SK-N-SH treated with all-trans-retinoic acid at 6 μM for 48 hours (cell line): Measurements from ENCODE around the gene PUSL1.

Experiments used
- ATAC-seq: fragments of 200-7000 bp; cut with Tn5 transposase; 3 replicates; pipeline ENCODE4 v1.9.1; 2020; ENCODE audit warnings: mild to moderate bottlenecking, moderate library complexity
- ARNTL ChIP-seq: fragments of 450-650 bp; formaldehyde crosslinking; IDR thresholded peaks from 2 replicates; pipeline ENCODE4 v1.5.0; 2020; ENCODE audit warnings: low read depth, mild to moderate bottlenecking, moderate library complexity, borderline replicate concordance
- BACH2 ChIP-seq: fragments of 250-450 bp; sonication (Bioruptor Pico); IDR thresholded peaks from 2 replicates; pipeline ENCODE4 v1.9.0; 2021; ENCODE audit warnings: mild to moderate bottlenecking, borderline replicate concordance
- CSDC2 ChIP-seq: fragments of 250-450 bp; sonication (Bioruptor Pico); IDR thresholded peaks from 2 replicates; pipeline ENCODE4 v1.5.0; 2020; ENCODE audit warnings: mild to moderate bottlenecking, moderate library complexity
- CSRNP3 ChIP-seq: fragments of 250-450 bp; sonication (Bioruptor Pico); IDR thresholded peaks from 2 replicates; pipeline ENCODE4 v1.5.1; 2021; ENCODE audit warnings: mild to moderate bottlenecking, moderate library complexity
- ESRRG ChIP-seq: fragments of 250-450 bp; sonication (Bioruptor Pico); IDR thresholded peaks from 2 replicates; pipeline ENCODE4 v1.6.1; 2021; ENCODE audit warnings: mild to moderate bottlenecking
- GLIS3 ChIP-seq: fragments of 250-450 bp; sonication (Bioruptor Pico); IDR thresholded peaks from 2 replicates; pipeline ENCODE4 v1.5.0; 2020; ENCODE audit warnings: mild to moderate bottlenecking, moderate library complexity
- ISL1 ChIP-seq: fragments of 250-450 bp; sonication (Bioruptor Pico); IDR thresholded peaks from 2 replicates; pipeline ENCODE4 v2.1.2; 2022; ENCODE audit warnings: mild to moderate bottlenecking, moderate library complexity
- OSR1 ChIP-seq: fragments of 250-450 bp; sonication (Bioruptor Pico); IDR thresholded peaks from 2 replicates; pipeline ENCODE4 v1.8.0; 2022; ENCODE audit warnings: moderate library complexity, mild to moderate bottlenecking, inconsistent platforms
- PATZ1 ChIP-seq: fragments of 250-450 bp; sonication (Bioruptor Pico); IDR thresholded peaks from 2 replicates; pipeline ENCODE4 v1.8.0; 2020; ENCODE audit warnings: mild to moderate bottlenecking, moderate library complexity, borderline replicate concordance
- RARB ChIP-seq: fragments of 250-450 bp; sonication (Bioruptor Pico); IDR thresholded peaks from 2 replicates; pipeline ENCODE4 v1.8.0; 2021; ENCODE audit warnings: mild to moderate bottlenecking, moderate library complexity
- SNAI2 ChIP-seq: fragments of 250-450 bp; sonication (Bioruptor Pico); IDR thresholded peaks from 2 replicates; pipeline ENCODE4 v1.5.0; 2020; ENCODE audit warnings: mild to moderate bottlenecking, moderate library complexity
- TCF4 ChIP-seq: fragments of 250-450 bp; sonication (Bioruptor Pico); IDR thresholded peaks from 2 replicates; pipeline ENCODE4 v1.8.0; 2021; ENCODE audit warnings: mild to moderate bottlenecking, moderate library complexity, borderline replicate concordance
- TOX ChIP-seq: fragments of 250-450 bp; sonication (Bioruptor Pico); IDR thresholded peaks from 2 replicates; pipeline ENCODE4 v1.8.0; 2021; ENCODE audit warnings: mild to moderate bottlenecking, moderate library complexity, borderline replicate concordance
- ZFP3 ChIP-seq: fragments of 250-450 bp; sonication (Bioruptor Pico); IDR thresholded peaks from 2 replicates; pipeline ENCODE4 v1.5.0; 2020; ENCODE audit warnings: mild to moderate bottlenecking, moderate library complexity
- ZFP30 ChIP-seq: fragments of 450-650 bp; formaldehyde crosslinking; IDR thresholded peaks from 2 replicates; pipeline ENCODE4 v1.5.0; 2022; ENCODE audit warnings: mild to moderate bottlenecking, moderate library complexity
- ZNF565 ChIP-seq: fragments of 450-650 bp; formaldehyde crosslinking; conservative IDR thresholded peaks from 2 replicates; pipeline ENCODE4 v1.5.0; 2020; ENCODE audit warnings: low read depth, mild to moderate bottlenecking, moderate library complexity
- ZNF70 ChIP-seq: fragments of 450-650 bp; formaldehyde crosslinking; IDR thresholded peaks from 2 replicates; pipeline ENCODE4 v1.5.0; 2020; ENCODE audit warnings: mild to moderate bottlenecking, moderate library complexity
- ZNF8 ChIP-seq: fragments of 450-650 bp; formaldehyde crosslinking; IDR thresholded peaks from 2 replicates; pipeline ENCODE4 v1.5.0; 2020; ENCODE audit warnings: mild to moderate bottlenecking, moderate library complexity
- TF ChIP-seq, protein P1 (sequence below): fragments of 250-450 bp; sonication (Bioruptor Pico); IDR thresholded peaks from 2 replicates; pipeline ENCODE4 v1.5.1; 2020; ENCODE audit warnings: low read depth, mild to moderate bottlenecking, moderate library complexity
- TF ChIP-seq, protein P2 (sequence below): fragments of 250-450 bp; sonication (Bioruptor Pico); IDR thresholded peaks from 2 replicates; pipeline ENCODE4 v1.8.0; 2021; ENCODE audit warnings: low read depth, mild to moderate bottlenecking, moderate library complexity, borderline replicate concordance
- TF ChIP-seq, protein P3 (sequence below): fragments of 250-450 bp; sonication (Bioruptor Pico); IDR thresholded peaks from 2 replicates; pipeline ENCODE4 v1.5.0; 2020; ENCODE audit warnings: mild to moderate bottlenecking, moderate library complexity

PUSL1 gene

GRCh38 chr1:1338278-1338677 is 29.9 kb downstream of the PUSL1 start:
- TF ChIP-seq, protein P1, sequence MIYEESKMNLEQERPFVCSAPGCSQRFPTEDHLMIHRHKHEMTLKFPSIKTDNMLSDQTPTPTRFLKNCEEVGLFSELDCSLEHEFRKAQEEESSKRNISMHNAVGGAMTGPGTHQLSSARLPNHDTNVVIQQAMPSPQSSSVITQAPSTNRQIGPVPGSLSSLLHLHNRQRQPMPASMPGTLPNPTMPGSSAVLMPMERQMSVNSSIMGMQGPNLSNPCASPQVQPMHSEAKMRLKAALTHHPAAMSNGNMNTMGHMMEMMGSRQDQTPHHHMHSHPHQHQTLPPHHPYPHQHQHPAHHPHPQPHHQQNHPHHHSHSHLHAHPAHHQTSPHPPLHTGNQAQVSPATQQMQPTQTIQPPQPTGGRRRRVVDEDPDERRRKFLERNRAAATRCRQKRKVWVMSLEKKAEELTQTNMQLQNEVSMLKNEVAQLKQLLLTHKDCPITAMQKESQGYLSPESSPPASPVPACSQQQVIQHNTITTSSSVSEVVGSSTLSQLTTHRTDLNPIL, result no peak
- TF ChIP-seq, protein P2, sequence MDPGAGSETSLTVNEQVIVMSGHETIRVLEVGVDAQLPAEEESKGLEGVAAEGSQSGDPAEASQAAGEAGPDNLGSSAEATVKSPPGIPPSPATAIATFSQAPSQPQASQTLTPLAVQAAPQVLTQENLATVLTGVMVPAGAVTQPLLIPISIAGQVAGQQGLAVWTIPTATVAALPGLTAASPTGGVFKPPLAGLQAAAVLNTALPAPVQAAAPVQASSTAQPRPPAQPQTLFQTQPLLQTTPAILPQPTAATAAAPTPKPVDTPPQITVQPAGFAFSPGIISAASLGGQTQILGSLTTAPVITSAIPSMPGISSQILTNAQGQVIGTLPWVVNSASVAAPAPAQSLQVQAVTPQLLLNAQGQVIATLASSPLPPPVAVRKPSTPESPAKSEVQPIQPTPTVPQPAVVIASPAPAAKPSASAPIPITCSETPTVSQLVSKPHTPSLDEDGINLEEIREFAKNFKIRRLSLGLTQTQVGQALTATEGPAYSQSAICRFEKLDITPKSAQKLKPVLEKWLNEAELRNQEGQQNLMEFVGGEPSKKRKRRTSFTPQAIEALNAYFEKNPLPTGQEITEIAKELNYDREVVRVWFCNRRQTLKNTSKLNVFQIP (CRISPR knock-in tag), result no peak
- TF ChIP-seq BACH2 (CRISPR knock-in tag) (no peak), TOX (CRISPR knock-in tag) (no peak), ZNF70 (CRISPR knock-in tag) (no peak), SNAI2 (CRISPR knock-in tag) (no peak), TCF4 (no peak), OSR1 (no peak), PATZ1 (CRISPR knock-in tag) (no peak), ISL1 (CRISPR knock-in tag) (no peak), ARNTL (CRISPR knock-in tag) (no peak), ZNF8 (no peak), ZNF565 (no peak), RARB (no peak), ZFP30 (CRISPR knock-in tag) (no peak), GLIS3 (no peak), ZFP3 (CRISPR knock-in tag) (no peak), CSDC2 (no peak), ESRRG (CRISPR knock-in tag) (no peak)
- TF ChIP-seq, protein P3, sequence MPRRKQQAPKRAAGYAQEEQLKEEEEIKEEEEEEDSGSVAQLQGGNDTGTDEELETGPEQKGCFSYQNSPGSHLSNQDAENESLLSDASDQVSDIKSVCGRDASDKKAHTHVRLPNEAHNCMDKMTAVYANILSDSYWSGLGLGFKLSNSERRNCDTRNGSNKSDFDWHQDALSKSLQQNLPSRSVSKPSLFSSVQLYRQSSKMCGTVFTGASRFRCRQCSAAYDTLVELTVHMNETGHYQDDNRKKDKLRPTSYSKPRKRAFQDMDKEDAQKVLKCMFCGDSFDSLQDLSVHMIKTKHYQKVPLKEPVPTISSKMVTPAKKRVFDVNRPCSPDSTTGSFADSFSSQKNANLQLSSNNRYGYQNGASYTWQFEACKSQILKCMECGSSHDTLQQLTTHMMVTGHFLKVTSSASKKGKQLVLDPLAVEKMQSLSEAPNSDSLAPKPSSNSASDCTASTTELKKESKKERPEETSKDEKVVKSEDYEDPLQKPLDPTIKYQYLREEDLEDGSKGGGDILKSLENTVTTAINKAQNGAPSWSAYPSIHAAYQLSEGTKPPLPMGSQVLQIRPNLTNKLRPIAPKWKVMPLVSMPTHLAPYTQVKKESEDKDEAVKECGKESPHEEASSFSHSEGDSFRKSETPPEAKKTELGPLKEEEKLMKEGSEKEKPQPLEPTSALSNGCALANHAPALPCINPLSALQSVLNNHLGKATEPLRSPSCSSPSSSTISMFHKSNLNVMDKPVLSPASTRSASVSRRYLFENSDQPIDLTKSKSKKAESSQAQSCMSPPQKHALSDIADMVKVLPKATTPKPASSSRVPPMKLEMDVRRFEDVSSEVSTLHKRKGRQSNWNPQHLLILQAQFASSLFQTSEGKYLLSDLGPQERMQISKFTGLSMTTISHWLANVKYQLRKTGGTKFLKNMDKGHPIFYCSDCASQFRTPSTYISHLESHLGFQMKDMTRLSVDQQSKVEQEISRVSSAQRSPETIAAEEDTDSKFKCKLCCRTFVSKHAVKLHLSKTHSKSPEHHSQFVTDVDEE (CRISPR knock-in tag), result no peak
- TF ChIP-seq, all 23 proteins: peak for 0
- no peak for ATAC-seq

DNA sequence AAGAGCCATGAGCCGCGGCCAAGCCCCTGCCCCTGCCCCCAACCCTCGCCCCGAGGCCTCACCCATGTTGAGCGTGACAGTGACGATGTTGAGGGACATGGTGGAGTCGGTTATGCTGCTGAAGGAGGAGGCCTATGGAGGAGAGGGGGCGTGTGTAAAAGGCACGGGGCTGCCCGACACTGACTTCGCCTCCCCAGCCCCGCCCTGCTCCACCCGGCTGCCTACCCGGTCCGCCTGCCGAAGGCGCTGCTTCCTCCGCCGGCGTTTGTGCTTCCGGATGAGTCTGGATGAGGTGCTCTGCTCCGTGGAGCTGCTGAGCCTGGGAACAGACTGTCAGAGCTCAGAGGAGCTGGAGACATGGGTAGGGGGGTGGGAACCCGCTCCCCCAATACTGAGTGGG is 31.8 kb downstream of the PUSL1 start:
- ATAC-seq, result no peak
- TF ChIP-seq BACH2 (CRISPR knock-in tag) (no peak), ZFP3 (CRISPR knock-in tag) (no peak), ARNTL (CRISPR knock-in tag) (no peak), ZNF8 (no peak), RARB (no peak), TOX (CRISPR knock-in tag) (no peak), PATZ1 (CRISPR knock-in tag) (no peak), CSRNP3 (CRISPR knock-in tag) (no peak)
- TF ChIP-seq, protein P1, result no peak
- TF ChIP-seq, protein P2 (CRISPR knock-in tag), result no peak
- TF ChIP-seq, protein P3 (CRISPR knock-in tag), result no peak
